Measurements from ENCODE around the gene CEP128. TPM values are rescaled to one million over a fixed set of nuclear protein-coding genes. Genes with fewer than 3 reads are reported as not detected.

CEP128 gene
- total RNA-seq, 1 donor from 2014 or later: 1.7 TPM

- DNase-seq (ENCODE audit: low spot score) (no peak), ATAC-seq (no peak)
Observed at GRCh38 chr14:80780500-80780899, 161.0 kb downstream of the CEP128 start.

GRCh38 chr14:80776657-80777056 is 164.9 kb downstream of the CEP128 start:
- no peak for ATAC-seq

GRCh38 chr14:80776186-80776585 is 165.4 kb downstream of the CEP128 start:
- ATAC-seq (no peak), DNase-seq (ENCODE audit: low spot score) (no peak)

More at GRCh38 chr14:80776657-80777056, 164.9 kb downstream of the CEP128 start:
- no peak for DNase-seq (ENCODE audit: low spot score)

- DNase-seq (ENCODE audit: low spot score) (no peak), ATAC-seq (no peak)
Observed at GRCh38 chr14:80772504-80772903, 169.0 kb downstream of the CEP128 start.

- ATAC-seq (no peak), DNase-seq (ENCODE audit: low spot score) (no peak)
Observed at GRCh38 chr14:80771201-80771600, 170.3 kb downstream of the CEP128 start.

- no peak for ATAC-seq
Observed at GRCh38 chr14:80770114-80770908, 171.2 kb downstream of the CEP128 start.

GRCh38 chr14:80768646-80769045 is 172.9 kb downstream of the CEP128 start:
- ATAC-seq: no peak
- no peak for DNase-seq (ENCODE audit: low spot score)

More at GRCh38 chr14:80770114-80770908, 171.2 kb downstream of the CEP128 start:
- DNase-seq (ENCODE audit: low spot score): no peak

GRCh38 chr14:80764921-80765507 is 176.5 kb downstream of the CEP128 start:
- DNase-seq (ENCODE audit: low spot score) (no peak), ATAC-seq (no peak)

GRCh38 chr14:80764496-80764895 is 177.0 kb downstream of the CEP128 start:
- ATAC-seq (no peak), DNase-seq (ENCODE audit: low spot score) (no peak)

- ATAC-seq: no peak
- DNase-seq (ENCODE audit: low spot score): no peak
Observed at GRCh38 chr14:80762641-80763228, 178.8 kb downstream of the CEP128 start.

- no peak for ATAC-seq
- no peak for DNase-seq (ENCODE audit: low spot score)
Observed at GRCh38 chr14:80754696-80755095, 186.8 kb downstream of the CEP128 start.

- no peak for DNase-seq (ENCODE audit: low spot score)
- no peak for ATAC-seq
Observed at GRCh38 chr14:80751285-80751684, 190.3 kb downstream of the CEP128 start.

GRCh38 chr14:80726211-80726610 is 215.3 kb downstream of the CEP128 start:
- ATAC-seq: no peak

GRCh38 chr14:80718940-80719339 is 222.6 kb downstream of the CEP128 start:
- ATAC-seq (no peak), DNase-seq (ENCODE audit: low spot score) (no peak)

More at GRCh38 chr14:80726211-80726610, 215.3 kb downstream of the CEP128 start:
- DNase-seq (ENCODE audit: low spot score): no peak

GRCh38 chr14:80714474-80714873 is 227.1 kb downstream of the CEP128 start:
- no peak for ATAC-seq

GRCh38 chr14:80713076-80713850 is 228.3 kb downstream of the CEP128 start:
- ATAC-seq (no peak), DNase-seq (ENCODE audit: low spot score) (no peak)

More at GRCh38 chr14:80714474-80714873, 227.1 kb downstream of the CEP128 start:
- DNase-seq (ENCODE audit: low spot score): no peak

- DNase-seq (ENCODE audit: low spot score) (no peak), ATAC-seq (no peak)
Observed at GRCh38 chr14:80705241-80705980, 236.1 kb downstream of the CEP128 start.

- no peak for DNase-seq (ENCODE audit: low spot score)
- no peak for ATAC-seq
Observed at GRCh38 chr14:80700601-80701000, 240.9 kb downstream of the CEP128 start.

GRCh38 chr14:80699861-80700260 is 241.7 kb downstream of the CEP128 start:
- no peak for ATAC-seq

GRCh38 chr14:80698974-80699373 is 242.6 kb downstream of the CEP128 start:
- DNase-seq (ENCODE audit: low spot score) (no peak), ATAC-seq (no peak)

More at GRCh38 chr14:80699861-80700260, 241.7 kb downstream of the CEP128 start:
- no peak for DNase-seq (ENCODE audit: low spot score)
